GM23338 (cell line): ENCODE data around the gene GRSF1. TPM values are rescaled to one million over a fixed set of nuclear protein-coding genes. Genes with fewer than 3 reads are reported as not detected.

Source experiments
- polyA plus RNA-seq: library from polyadenylated mRNA; unstranded; fragments of >200 nt; fragmentation: Nextera tagmentation; extraction: Ambion mirVana; gene quantifications from 2 replicates; pipeline ENCODE4 v1.2.1, GENCODE V29; 2016
- small RNA-seq: library from RNA; depleted of rRNA; stranded (forward); fragments of <200 nt; gene quantifications from one replicate; pipeline ENCODE3, GENCODE V24; 2014; ENCODE audit warnings: low replicate concordance
- total RNA-seq: library from RNA; depleted of rRNA; stranded (reverse); fragments of >200 nt; shearing (Covaris generic); gene quantifications from 2 replicates; pipeline ENCODE4 v1.2.3, GENCODE V29; 2014; rRNA removed

Gene GRSF1
- total and polyA plus RNA-seq, 2 experiments from 2014 or later = 77.3 to 108 TPM

Small RNAs within 50 kb of the gene (small RNA-seq; reads per million reads assigned to genes)
- gene RF00026 = not detected
- not detected for gene RNU6-891P

Other genes starting within 250 kb of the GRSF1 start
- not detected in 2 replicates for gene AMBN, start 247.6 kb downstream of the GRSF1 start, total RNA-seq
- not detected in 2 replicates for gene AMBN, start 247.6 kb downstream of the GRSF1 start, polyA plus RNA-seq
- not detected in 2 replicates for gene ENAM, start 211.1 kb downstream of the GRSF1 start, total RNA-seq
- not detected in 2 replicates for gene ENAM, start 211.1 kb downstream of the GRSF1 start, polyA plus RNA-seq
- gene JCHAIN, start 173.4 kb downstream of the GRSF1 start, total RNA-seq = not detected in 2 replicates
- 0.23 and 0.52 TPM in 2 replicates for gene JCHAIN, start 173.4 kb downstream of the GRSF1 start, polyA plus RNA-seq
- 29.9 and 36.9 TPM in 2 replicates for gene UTP3, start 151.4 kb downstream of the GRSF1 start, total RNA-seq
- gene UTP3, start 151.4 kb downstream of the GRSF1 start, polyA plus RNA-seq = 44.3 and 45.3 TPM in 2 replicates
- 26.6 and 29.2 TPM in 2 replicates for gene RUFY3, start 117.9 kb downstream of the GRSF1 start, total RNA-seq
- 13.7 and 18.3 TPM in 2 replicates for gene RUFY3, start 117.9 kb downstream of the GRSF1 start, polyA plus RNA-seq
- gene MOB1B, start 62.5 kb upstream of the GRSF1 start, total RNA-seq = 30.2 and 40.4 TPM in 2 replicates
- 7.3 and 7.9 TPM in 2 replicates for gene MOB1B, start 62.5 kb upstream of the GRSF1 start, polyA plus RNA-seq
- 25.1 and 27.4 TPM in 2 replicates for gene DCK, start 153.8 kb upstream of the GRSF1 start, total RNA-seq
- 16.9 and 18.3 TPM in 2 replicates for gene DCK, start 153.8 kb upstream of the GRSF1 start, polyA plus RNA-seq